Measurements from ENCODE around the gene NAIF1.

Gene NAIF1

DNA sequence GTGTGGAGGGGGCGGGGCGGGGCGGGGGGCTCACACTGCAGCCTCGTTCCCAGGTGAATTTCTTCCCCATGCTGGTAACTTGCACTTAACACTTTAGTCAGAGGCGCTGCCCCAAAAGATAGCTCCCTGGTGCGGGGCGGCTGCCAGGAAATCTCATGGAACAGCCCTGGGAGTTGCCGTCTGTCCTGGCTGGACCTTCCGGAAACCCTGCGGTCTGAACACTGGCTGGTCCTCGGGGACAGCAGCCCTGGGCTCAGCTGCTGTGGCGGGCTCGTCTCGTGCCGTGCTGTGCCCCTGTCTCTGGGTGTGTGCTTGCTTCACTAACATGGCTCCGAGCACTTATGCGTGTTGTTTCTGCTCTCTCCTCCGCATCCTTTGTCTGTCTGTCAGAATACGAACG, 34.6 kb upstream of the NAIF1 start:
- DNase-seq = no peak

GRCh38 chr9:128101231-128101661, 34.1 kb upstream of the NAIF1 start:
- no peak for DNase-seq

DNA sequence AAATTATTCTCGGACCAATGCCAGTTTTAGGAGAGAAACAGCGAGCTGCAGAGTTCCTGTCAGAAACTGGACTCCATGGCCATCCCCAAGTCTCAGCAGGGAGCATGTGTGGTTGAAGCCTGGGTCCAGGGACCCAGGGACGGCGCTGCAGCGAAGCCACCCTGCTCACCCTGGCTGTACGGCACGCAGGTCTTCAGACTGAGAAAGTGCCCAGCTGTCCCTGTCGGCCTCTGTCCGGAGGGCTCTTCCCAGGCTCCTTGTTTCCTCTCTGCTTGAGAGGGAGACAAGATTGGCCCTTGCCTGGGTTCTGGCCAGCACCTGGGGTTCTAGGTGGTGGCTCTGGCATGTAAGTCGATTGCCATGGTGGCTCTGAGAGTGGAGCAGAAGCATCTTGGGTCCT, 33.5 kb upstream of the NAIF1 start:
- no peak for DNase-seq

GRCh38 chr9:128099932-128100491, 32.9 kb upstream of the NAIF1 start:
- DNase-seq = no peak

- no peak for DNase-seq
Measured at GRCh38 chr9:128099231-128099931, 32.3 kb upstream of the NAIF1 start.

DNA sequence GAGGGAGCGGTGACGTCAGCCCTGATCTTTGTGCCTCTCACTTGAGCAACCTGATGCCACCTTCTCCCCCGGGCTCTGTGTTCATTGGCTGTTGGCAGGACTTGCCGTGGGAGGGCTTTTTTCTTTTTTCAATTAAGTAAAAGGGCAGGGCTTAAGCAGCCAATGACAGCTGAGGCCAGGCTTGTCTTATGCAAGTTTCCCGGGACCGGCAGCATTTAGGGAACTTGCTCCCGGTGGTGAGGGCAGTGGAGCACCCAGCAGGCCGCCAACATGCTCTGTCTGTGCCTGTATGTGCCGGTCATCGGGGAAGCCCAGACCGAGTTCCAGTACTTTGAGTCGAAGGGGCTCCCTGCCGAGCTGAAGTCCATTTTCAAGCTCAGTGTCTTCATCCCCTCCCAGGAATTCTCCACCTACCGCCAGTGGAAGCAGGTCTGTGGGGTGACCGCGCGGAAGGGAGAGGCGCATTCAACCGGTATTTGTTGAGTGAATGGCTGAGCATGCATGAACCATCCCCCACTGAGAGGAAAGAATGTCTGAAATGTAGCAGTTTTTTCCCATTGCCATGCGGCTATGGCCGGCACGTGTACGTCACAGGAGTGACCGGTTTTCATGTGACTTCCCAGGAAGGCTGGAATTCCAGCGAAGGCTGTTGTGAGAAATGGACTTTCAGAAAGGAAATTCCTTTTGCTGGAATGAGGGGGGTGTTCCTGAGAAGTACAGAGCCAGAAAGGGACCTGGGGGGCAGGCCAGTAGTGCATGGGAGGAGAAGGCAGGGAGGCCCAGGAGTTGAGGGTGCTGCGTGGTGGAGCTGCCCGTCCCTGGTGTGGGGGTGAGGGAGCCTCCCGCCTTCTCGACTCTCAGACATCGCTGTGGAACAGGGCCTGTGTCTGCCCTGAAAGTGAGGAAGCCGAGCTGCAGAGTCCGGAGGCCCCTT, 31.4 kb upstream of the NAIF1 start:
- DNase-seq = peak; percentile 80

DNA sequence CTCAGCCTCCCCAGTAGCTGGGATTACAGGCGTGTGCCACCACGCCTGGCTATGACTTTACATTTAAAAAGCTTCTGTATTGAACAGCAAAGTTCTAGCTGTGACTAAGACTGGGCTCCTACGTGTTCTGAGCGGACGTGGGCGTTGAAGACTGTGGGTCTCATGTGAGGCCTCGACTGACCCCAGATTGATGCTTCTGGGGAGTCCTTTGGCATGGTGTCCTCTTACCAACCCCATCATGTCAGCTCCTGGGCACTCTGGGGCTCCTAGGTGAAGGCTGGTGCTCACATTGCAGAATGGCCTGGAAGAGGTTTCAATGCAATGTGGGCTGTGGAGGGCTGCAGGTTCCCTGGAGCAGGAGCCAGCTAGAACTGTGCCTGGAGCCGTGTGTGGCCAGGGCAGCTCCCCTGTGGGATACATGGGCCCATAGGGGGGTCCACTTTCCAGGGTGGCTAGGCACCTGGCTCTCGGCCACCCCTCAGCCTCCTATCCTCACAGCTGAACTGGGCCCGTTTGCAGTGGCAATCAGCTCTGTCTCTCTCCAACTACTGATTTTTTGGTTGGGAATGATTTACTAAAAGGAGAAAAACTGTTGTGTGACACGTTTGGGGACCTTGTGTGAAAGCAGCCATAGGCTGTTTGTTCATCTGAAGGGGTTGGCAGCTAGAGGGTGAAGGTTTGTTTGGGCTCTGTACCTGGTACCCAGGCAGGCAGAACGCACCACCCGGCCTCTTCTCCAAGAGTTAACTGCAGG, 30.6 kb upstream of the NAIF1 start:
- DNase-seq = no peak

DNA sequence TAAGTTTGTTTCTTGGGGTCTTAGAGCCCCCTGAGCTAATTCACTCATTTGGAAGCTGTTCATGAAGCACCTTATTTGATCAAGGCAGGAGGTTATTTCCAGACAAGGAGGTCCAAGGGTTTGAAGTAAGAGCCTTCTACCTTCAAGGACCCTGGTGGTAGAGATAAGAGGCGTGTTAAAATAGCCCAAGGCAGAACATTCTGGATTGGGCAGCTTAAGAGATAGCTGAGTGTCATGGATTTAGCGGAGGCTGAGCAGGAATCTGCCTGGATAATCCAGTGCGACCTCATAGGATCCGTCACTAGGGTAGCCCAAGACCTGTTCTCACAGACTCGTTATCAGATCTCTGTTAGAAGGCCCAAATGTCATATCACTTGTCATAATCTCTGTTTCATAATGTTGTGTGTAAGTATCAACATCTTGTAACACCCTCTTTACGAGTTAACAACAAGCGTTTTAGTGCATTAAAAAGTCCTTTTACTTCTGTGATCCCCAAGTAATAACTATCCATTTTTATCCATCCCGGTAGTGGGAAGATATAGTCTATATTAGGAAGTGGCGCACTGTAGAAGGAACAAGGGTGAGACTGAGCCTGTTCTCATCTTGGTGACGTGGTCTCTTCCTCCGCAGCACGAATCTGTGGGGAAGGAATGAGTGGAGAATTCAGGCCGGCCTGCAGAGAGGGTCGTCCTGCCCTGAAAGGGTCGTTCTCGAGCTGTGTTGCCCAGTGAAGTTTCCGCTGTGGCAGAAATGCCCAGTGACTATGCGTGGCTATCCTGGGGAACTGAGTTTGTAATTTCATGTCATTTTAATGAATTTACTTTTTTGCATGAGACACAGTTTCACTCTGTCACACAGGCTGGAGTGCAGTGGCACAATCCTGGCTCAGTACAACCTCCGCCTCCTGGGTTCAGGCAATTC, 29.8 kb upstream of the NAIF1 start:
- DNase-seq = no peak

- no peak for DNase-seq
Measured at GRCh38 chr9:128094950-128095544, 27.9 kb upstream of the NAIF1 start.

- peak; percentile 53 for DNase-seq
Measured at GRCh38 chr9:128094166-128094949, 27.2 kb upstream of the NAIF1 start.

GRCh38 chr9:128093011-128093410, 25.9 kb upstream of the NAIF1 start:
- DNase-seq = no peak

DNA sequence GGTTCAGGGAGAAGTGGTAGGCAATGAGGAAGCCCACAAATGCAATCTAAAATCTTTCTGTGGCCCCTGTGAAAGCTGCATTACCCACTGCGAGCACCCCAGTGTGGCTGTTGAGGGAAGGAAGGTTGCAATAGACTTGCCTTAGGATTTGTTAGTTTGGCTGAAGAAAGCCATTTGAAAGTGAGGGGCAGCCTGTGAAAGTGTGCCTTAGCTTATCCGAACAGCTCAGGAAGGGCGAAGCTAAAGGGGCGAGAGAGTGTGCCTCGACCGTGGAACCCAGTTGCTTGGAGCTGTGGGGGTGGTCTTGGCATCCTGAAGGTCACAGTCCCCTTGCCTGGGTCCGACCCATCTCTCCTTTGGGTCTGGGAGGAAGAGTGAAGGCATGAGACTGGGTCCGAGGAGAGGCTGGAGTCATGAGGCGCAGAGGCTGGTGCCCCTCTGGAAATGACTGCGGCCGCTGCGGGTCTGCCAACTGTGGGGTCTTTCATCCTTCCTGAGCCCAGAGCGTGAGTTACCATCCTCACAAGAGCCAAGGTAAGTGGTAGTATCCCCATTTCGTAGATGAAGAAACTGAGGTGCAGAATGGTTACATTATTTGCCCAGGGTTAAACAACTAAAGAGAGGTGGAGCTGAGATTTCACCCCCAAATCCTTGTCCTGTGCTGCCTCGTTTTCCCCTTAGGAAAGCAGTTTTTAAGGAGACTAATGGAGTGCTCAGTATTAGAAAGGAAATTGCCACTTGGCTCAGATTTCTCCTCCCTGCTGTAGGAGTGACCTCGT, 25.3 kb upstream of the NAIF1 start:
- DNase-seq = no peak

DNA sequence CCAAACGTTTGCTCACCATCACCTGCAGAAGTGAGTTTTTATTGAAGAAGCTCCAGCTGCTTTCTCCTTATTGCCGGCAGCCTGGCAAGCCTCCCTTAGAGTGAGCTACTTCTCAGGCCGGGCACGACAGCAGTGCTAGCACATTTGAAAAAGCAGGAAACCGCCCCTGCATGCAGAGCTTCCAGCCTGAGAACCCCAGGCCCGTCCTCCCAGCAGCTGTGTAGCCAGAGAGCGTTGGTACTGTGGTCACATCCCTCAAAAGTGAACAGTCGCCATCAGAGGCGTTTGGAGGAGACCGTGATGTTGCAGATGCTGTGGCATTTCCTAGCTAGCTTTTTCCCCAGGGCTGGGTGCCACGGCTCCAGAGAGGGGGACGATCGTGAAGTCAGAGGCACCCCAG, 24.5 kb upstream of the NAIF1 start:
- no peak for DNase-seq

GRCh38 chr9:128091144-128091543, 24.0 kb upstream of the NAIF1 start:
- no peak for DNase-seq

GRCh38 chr9:128089299-128089698, 22.2 kb upstream of the NAIF1 start:
- no peak for DNase-seq

GRCh38 chr9:128088253-128088945, 21.3 kb upstream of the NAIF1 start:
- no peak for DNase-seq

DNA sequence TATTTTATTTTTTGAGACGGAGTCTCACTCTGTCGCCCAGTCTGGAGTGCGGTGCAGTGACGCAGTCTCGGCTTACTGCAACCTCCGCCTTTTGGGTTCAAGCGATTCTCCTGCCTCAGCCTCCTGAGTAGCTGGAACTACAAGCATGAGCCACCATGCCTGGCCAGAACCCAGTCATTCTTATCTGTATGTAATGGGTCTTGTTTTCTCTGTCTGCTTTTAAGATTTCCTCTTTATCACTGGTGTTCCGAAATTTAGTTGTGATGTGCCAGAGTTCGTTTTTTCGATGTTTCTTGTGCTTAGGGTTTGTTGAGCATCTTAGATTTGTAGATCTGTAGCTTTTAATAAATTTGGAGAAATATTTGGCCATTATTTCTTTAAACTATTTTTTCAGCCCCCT, 20.1 kb upstream of the NAIF1 start:
- no peak for DNase-seq

DNA sequence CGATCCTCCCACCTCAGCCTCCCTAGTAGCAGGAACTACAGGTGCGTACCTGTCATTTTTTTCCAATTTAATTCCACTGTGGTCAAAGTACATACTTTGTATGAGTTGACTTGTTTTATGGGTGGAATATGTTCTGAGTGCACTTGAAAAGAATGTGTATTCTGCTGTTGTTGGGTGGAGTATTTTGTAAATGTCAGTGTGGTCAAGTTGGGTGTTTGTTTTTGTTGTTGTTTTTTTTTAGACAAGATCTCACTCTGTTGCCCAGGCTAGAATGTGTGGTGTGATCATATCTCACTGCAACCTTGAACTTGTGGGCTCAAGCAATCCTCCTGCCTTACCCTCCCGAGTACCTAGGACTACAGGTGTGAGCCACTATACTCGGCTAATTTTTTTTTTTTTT, 18.8 kb upstream of the NAIF1 start:
- DNase-seq = no peak

GRCh38 chr9:128084746-128085145, 17.6 kb upstream of the NAIF1 start:
- no peak for DNase-seq

Measured in SHP77 treated with DMSO at 0.1 percent for 48 hours (cell line).